Measurements from ENCODE around the gene GRAP2. TPM values are rescaled to one million over a fixed set of nuclear protein-coding genes. Genes with fewer than 3 reads are reported as not detected.
A peak's percentile ranks its signal among the peaks of the same experiment; 100 is the strongest.

GRAP2 gene
- total RNA-seq, 4 donors from 2014 or later: 0.27 to 7.2 (median 0.96) TPM

DNA sequence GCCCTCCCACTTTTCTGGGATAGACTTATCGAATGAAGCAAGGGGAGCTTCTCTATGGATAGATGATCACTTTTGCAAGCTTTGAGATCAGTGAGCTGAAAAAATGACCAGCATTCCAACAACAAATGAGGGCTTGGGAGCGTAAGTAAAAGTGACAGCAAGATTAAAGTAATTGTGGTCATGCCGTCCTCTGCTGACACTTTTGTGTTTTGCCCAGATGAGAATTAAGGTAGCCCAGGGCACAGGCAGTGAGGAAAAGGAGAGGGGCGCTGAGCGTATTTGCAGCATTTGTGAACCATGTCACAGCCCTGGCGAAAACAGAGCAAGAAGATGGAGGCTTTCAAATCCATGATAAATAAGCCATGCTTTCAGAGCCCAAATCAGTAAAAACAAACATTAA, 34.7 kb downstream of the GRAP2 start:
- intact Hi-C loops (cut with DNase I): no loop called here

DNA sequence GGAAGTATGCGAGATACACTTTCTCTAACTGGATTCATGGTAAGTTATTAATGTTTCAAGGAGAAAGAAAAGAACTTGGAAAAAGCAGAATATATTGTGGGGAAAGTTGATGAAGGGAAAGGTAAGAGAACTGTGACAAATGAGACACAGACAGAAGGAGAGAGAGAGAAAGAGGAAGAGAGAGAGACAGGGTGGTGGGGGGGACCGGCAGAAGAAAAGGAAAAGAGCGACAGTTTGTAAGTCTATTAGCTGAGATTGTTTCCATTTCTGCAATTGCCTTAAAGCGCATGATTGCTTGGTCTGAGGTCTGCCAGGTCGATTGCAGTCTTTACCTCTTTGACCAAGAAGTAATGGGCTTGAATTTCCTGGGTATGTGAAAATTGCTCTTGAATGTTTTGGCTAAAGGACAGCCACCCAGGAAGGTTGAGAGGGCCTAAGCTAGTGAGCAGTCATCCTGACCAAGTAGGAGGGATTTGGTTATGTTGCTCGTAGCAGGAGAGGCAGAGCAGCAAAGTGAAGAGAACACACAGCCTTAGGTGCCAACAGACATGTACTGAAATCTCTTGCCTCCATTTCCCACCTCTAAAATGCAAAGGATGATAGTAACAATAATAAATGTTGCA, 35.8 kb downstream of the GRAP2 start:
- DNase-seq: peak; percentile 66 to 71
- Histone ChIP-seq H3K27ac (peak overlapping the region; percentile 65 to 77 (median 74)), H3K36me3 (no peaks in the 10 kb centered on the region), H3K4me3 (replicated peaks in 1 of 3) (no peak overlapping the region), H3K9me3 (no peaks in the 10 kb centered on the region), H3K27me3 (no peaks in the 10 kb centered on the region), H3K4me1 (peaks cover 47 to 49% of the 10 kb centered on the region in 2 donors)
- TF ChIP-seq, protein P1, sequence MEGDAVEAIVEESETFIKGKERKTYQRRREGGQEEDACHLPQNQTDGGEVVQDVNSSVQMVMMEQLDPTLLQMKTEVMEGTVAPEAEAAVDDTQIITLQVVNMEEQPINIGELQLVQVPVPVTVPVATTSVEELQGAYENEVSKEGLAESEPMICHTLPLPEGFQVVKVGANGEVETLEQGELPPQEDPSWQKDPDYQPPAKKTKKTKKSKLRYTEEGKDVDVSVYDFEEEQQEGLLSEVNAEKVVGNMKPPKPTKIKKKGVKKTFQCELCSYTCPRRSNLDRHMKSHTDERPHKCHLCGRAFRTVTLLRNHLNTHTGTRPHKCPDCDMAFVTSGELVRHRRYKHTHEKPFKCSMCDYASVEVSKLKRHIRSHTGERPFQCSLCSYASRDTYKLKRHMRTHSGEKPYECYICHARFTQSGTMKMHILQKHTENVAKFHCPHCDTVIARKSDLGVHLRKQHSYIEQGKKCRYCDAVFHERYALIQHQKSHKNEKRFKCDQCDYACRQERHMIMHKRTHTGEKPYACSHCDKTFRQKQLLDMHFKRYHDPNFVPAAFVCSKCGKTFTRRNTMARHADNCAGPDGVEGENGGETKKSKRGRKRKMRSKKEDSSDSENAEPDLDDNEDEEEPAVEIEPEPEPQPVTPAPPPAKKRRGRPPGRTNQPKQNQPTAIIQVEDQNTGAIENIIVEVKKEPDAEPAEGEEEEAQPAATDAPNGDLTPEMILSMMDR (IDR thresholded peaks at IDR 0.05): no peak
- TF ChIP-seq POLR2A (IDR thresholded peaks at IDR 0.05): no peak
- WGBS, 2 donors: 35% methylated on average over 6 of the region's 6 CpGs
- intact Hi-C loops (cut with DNase I): no loop called here

More for the DNA sequence above, 34.7 kb downstream of the GRAP2 start:
- no peak overlapping the region for H3K4me3 ChIP-seq (replicated peaks in 1 of 3)
- WGBS, 2 donors: 52 to 59% methylated on average over 6 of the region's 6 CpGs
- no peaks in the 10 kb centered on the region for H3K9me3 ChIP-seq
- peaks cover 37 to 40% of the 10 kb centered on the region in 2 donors for H3K4me1 ChIP-seq
- no peaks in the 10 kb centered on the region for H3K27me3 ChIP-seq
- TF ChIP-seq, protein P1 (IDR thresholded peaks at IDR 0.05): peak in 1 of 6 experiments; percentile 9
- TF ChIP-seq POLR2A (IDR thresholded peaks at IDR 0.05): no peak
- DNase-seq: no peak
- H3K27ac ChIP-seq: peak overlapping the region; percentile 65 to 77 (median 74)
- H3K36me3 ChIP-seq: no peaks in the 10 kb centered on the region

DNA sequence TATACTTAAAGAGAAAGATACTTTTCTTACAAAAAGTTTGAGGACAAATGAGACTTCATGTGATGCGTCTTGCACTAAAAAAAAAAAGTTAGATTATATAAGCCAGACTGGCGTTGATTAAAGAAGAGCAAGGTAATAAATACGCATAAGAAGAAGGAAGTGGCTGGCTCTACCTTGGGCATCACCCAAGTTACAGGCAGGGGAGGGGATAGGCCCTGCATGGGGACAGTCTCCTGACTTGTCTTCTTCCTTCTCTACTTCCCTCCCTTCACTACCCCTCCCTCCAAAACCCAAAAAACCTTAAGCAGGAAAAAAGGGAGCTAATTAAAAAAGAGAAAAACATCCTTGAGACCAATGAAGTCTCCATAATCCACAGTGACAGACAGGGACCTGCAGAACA, 37.0 kb downstream of the GRAP2 start:
- H3K9me3 ChIP-seq: no peaks in the 10 kb centered on the region
- H3K4me3 ChIP-seq (replicated peaks in 1 of 3): no peak overlapping the region
- H3K4me1 ChIP-seq: peaks cover 58 to 59% of the 10 kb centered on the region in 2 donors
- intact Hi-C loops (cut with DNase I): no loop called here
- no peak overlapping the region for H3K27ac ChIP-seq
- TF ChIP-seq, protein P1 (IDR thresholded peaks at IDR 0.05): no peak
- TF ChIP-seq POLR2A (IDR thresholded peaks at IDR 0.05): no peak
- 90 to 99% methylated on average over 3 of the region's 3 CpGs for WGBS, 2 donors
- H3K36me3 ChIP-seq: no peaks in the 10 kb centered on the region
- DNase-seq: no peak
- H3K27me3 ChIP-seq: no peaks in the 10 kb centered on the region

DNA sequence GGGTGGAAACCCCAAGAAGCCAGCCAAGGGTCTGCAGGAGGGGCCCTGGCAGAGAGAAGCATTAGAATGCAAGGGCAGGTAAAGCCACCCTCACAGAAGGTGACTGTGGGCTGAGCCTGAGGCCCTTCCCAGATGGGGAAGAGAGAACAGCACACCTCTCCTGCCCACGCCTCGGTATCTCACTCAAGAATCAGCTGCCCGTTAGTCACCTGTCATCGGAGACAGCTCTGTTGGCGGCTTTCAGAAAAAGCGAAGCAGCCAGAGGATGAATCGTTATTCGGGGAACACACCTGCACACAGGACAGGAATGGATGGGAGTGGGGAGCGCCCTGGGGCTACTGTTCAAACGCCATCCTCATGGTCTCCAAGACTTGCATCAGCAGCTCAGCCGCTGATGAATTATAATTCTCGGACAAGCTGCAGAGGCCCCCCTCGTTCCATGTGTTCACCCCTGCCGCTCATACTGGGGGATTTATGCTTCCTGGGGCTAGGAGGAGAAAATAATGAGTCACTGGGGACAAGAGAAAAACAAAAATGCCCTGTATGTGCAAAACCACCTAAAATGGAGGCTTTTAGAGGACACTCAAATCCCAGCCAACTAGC, 37.7 kb downstream of the GRAP2 start:
- intact Hi-C loops (cut with DNase I): no loop called here
- Histone ChIP-seq H3K4me3 (replicated peaks in 1 of 3) (no peak overlapping the region), H3K9me3 (no peaks in the 10 kb centered on the region), H3K36me3 (no peaks in the 10 kb centered on the region), H3K27ac (peak overlapping the region in 1 of 3 donors; percentile 6), H3K4me1 (peaks cover 63 to 64% of the 10 kb centered on the region in 2 donors), H3K27me3 (no peaks in the 10 kb centered on the region)
- 85 to 93% methylated on average over 13 to 14 of the region's 14 CpGs for WGBS, 2 donors
- no peak for TF ChIP-seq POLR2A (IDR thresholded peaks at IDR 0.05)
- TF ChIP-seq, protein P1 (IDR thresholded peaks at IDR 0.05): no peak
- no peak for DNase-seq

DNA sequence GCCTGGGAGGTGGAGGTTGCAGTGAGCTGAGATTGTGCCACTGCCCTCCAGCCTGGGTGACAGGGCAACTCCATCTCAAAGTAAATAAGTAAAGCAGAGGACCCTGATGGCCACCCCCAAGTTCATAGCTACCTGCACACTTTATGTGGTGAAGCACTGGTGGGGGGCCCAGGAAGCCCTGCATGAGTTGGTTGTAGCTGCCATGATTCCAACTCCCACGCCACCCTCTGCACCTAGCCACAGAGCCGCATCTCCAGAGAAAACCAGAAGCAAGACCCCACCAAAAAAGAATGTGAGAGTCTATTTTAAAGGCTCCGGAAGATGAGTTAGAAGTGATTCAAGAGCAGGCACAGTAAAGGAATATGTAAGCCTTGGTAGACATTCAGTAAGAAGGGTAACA, 38.9 kb downstream of the GRAP2 start:
- no peaks in the 10 kb centered on the region for H3K36me3 ChIP-seq
- TF ChIP-seq, protein P1 (IDR thresholded peaks at IDR 0.05): no peak
- TF ChIP-seq POLR2A (IDR thresholded peaks at IDR 0.05): no peak
- 95 to 98% methylated on average over 3 of the region's 3 CpGs for WGBS, 2 donors
- intact Hi-C loops (cut with DNase I): no loop called here
- DNase-seq: no peak
- H3K4me1 ChIP-seq: peaks cover 55 to 58% of the 10 kb centered on the region in 2 donors
- no peaks in the 10 kb centered on the region for H3K27me3 ChIP-seq
- no peak overlapping the region for H3K4me3 ChIP-seq (replicated peaks in 1 of 3)
- no peaks in the 10 kb centered on the region for H3K9me3 ChIP-seq
- H3K27ac ChIP-seq: peak overlapping the region in 1 of 3 donors; percentile 59
